Activated CD8-positive, alpha-beta T cell treated with anti-CD3 and anti-CD28 coated beads for 36 hours (primary cell): Measurements from ENCODE around the gene IGF2R. TPM values are rescaled to one million over a fixed set of nuclear protein-coding genes. Genes with fewer than 3 reads are reported as not detected.
A peak's percentile ranks its signal among the peaks of the same experiment; 100 is the strongest.

ENCODE experiments used
- ATAC-seq: fragments of 200-7000 bp; cut with Tn5 transposase; one replicate; pipeline ENCODE4 v1.10.0; 2021; ENCODE audit warnings: mild to moderate bottlenecking, moderate library complexity
- CTCF ChIA-PET: fragments of 350-600 bp; sonication (Branson Sonifier 250); formaldehyde crosslinking; loops from one replicate; lab custom pipeline; 2021; ENCODE audit warnings: antibody characterized with exemption; lab: Charles Lee
- POLR2A ChIA-PET: fragments of 350-600 bp; sonication (Branson Sonifier 250); formaldehyde crosslinking; loops from one replicate; lab custom pipeline; 2021; ENCODE audit warnings: antibody characterized with exemption; lab: Charles Lee
- DNase-seq: peaks from one replicate; pipeline ENCODE4 v3.0.0-alpha.2; 2020
- H3K27ac Mint-ChIP-seq: one replicate; pipeline ENCODE4 v1.8.0; 2021; ENCODE audit warnings: mild to moderate bottlenecking, mixed read lengths
- H3K27me3 Mint-ChIP-seq: one replicate; pipeline ENCODE4 v1.8.0; 2021; ENCODE audit warnings: mixed read lengths
- H3K36me3 Mint-ChIP-seq: one replicate; pipeline ENCODE4 v1.8.0; 2021; ENCODE audit warnings: low read depth, mixed read lengths
- H3K4me1 Mint-ChIP-seq: one replicate; pipeline ENCODE4 v1.8.0; 2021; ENCODE audit warnings: low read depth, mixed read lengths
- H3K4me3 Mint-ChIP-seq: one replicate; pipeline ENCODE4 v1.8.0; 2021; ENCODE audit warnings: mild to moderate bottlenecking, moderate library complexity, mixed read lengths
- H3K9me3 Mint-ChIP-seq: one replicate; pipeline ENCODE4 v1.8.0; 2021; ENCODE audit warnings: mixed read lengths
- CTCF ChIP-seq: fragments of 200-600 bp; IDR thresholded peaks from one replicate; pipeline ENCODE4 v1.8.0; 2022; ENCODE audit warnings: antibody characterized with exemption, mild to moderate bottlenecking
- intact Hi-C: fragments of 100-400 bp; cut with micrococcal nuclease; formaldehyde crosslinking; loops from one replicate; pipeline ENCODE4 v1.10.0; 2022
- total RNA-seq, 2 experiments: library from RNA; stranded (reverse); gene quantifications; one replicate each; pipeline ENCODE4 v1.2.3, GENCODE V29; 2021

The IGF2R gene
- total RNA-seq, 2 experiments from 2014 or later = 81.7 to 82.4 TPM

- ATAC-seq = no peak
Observed at GRCh38 chr6:160007611-160008010, 38.7 kb downstream of the IGF2R start.

GRCh38 chr6:160010067-160010466 is 41.2 kb downstream of the IGF2R start:
- DNase-seq = no peak
- no peak overlapping the region for H3K27ac Mint-ChIP-seq
- H3K4me3 Mint-ChIP-seq = no peak overlapping the region
- intact Hi-C loops = no loop called here
- no peaks in the 10 kb centered on the region for H3K9me3 Mint-ChIP-seq
- no peak for TF ChIP-seq CTCF
- H3K4me1 Mint-ChIP-seq = peaks cover 56% of the 10 kb centered on the region
- H3K27me3 Mint-ChIP-seq = no peaks in the 10 kb centered on the region
- peaks cover 65% of the 10 kb centered on the region for H3K36me3 Mint-ChIP-seq
- ChIA-PET CTCF (no interaction called here), POLR2A (interaction anchor here (1.0 kb wide), 1 partner anchor 12 kb away, joined by 3 read pairs; no protein-coding TSS in a partner anchor)
- ATAC-seq = no peak

More at GRCh38 chr6:160007611-160008010, 38.7 kb downstream of the IGF2R start:
- ChIA-PET CTCF (interaction anchor here (1.1 kb wide), 1 partner anchor 8 kb away, joined by 3 read pairs; no protein-coding TSS in a partner anchor), POLR2A (interaction anchor here (1.1 to 1.5 kb wide), 2 partner anchors 27 to 34 kb away, joined by 3 read pairs; no protein-coding TSS in a partner anchor)
- peaks cover 48% of the 10 kb centered on the region for H3K4me1 Mint-ChIP-seq
- no peaks in the 10 kb centered on the region for H3K9me3 Mint-ChIP-seq
- no peak overlapping the region for H3K27ac Mint-ChIP-seq
- no peaks in the 10 kb centered on the region for H3K27me3 Mint-ChIP-seq
- H3K4me3 Mint-ChIP-seq = no peak overlapping the region
- intact Hi-C loops = no loop called here
- no peak for DNase-seq
- no peak for TF ChIP-seq CTCF
- peaks cover 61% of the 10 kb centered on the region for H3K36me3 Mint-ChIP-seq

- peak overlapping the region; percentile 84 for H3K27ac Mint-ChIP-seq
- ChIA-PET POLR2A (interaction anchor here (0.6 to 3.1 kb wide), 2 partner anchors 32 to 83 kb away, joined by 3 to 18 read pairs; no protein-coding TSS in a partner anchor), CTCF (interaction anchor here (0.7 to 1.1 kb wide), 5 partner anchors 9 to 34 kb away, joined by 3 to 5 read pairs (median 3); no protein-coding TSS in a partner anchor)
- intact Hi-C loops = no loop called here
- H3K4me3 Mint-ChIP-seq = peak overlapping the region; percentile 22
- H3K27me3 Mint-ChIP-seq = no peaks in the 10 kb centered on the region
- peaks cover 76% of the 10 kb centered on the region for H3K36me3 Mint-ChIP-seq
- peak; percentile 31 for DNase-seq
- H3K9me3 Mint-ChIP-seq = peaks cover 3% of the 10 kb centered on the region
- peaks cover 68% of the 10 kb centered on the region for H3K4me1 Mint-ChIP-seq
- no peak for TF ChIP-seq CTCF
- no peak for ATAC-seq
Observed at GRCh38 chr6:160013987-160014868, 45.3 kb downstream of the IGF2R start.

GRCh38 chr6:160014869-160015182 is 45.9 kb downstream of the IGF2R start:
- ATAC-seq = no peak
- no peak for DNase-seq
- no peaks in the 10 kb centered on the region for H3K27me3 Mint-ChIP-seq
- ChIA-PET POLR2A (interaction anchor here (0.6 to 3.1 kb wide), 3 partner anchors 32 to 131 kb away, joined by 3 to 18 read pairs (median 3); no protein-coding TSS in a partner anchor), CTCF (interaction anchor here (1.1 kb wide), 4 partner anchors 10 to 32 kb away, joined by 3 to 5 read pairs (median 3); no protein-coding TSS in a partner anchor)
- no peak overlapping the region for H3K4me3 Mint-ChIP-seq
- TF ChIP-seq CTCF = no peak
- intact Hi-C loops = loop anchor here (5.0 kb wide), 1 partner anchor 33 kb away; no protein-coding TSS in a partner anchor
- peak overlapping the region; percentile 84 for H3K27ac Mint-ChIP-seq
- H3K4me1 Mint-ChIP-seq = peaks cover 68% of the 10 kb centered on the region
- H3K36me3 Mint-ChIP-seq = peaks cover 76% of the 10 kb centered on the region
- H3K9me3 Mint-ChIP-seq = peaks cover 3% of the 10 kb centered on the region
